ENCODE results near the gene GART.
A peak's percentile ranks its signal among the peaks of the same experiment; 100 is the strongest.

GART gene

GRCh38 chr21:33491373-33492102 lies 50.4 kb downstream of the GART start, which contains the start of gene DNAJC28:
DNAJC28 (minus strand) TSS chr21:33491716; CDS start chr21:33489393, 2,323 bp downstream.
- in situ Hi-C loops (cut with HindIII; ENCODE audit: low sequenced_read_pairs): no loop called here
- H3K4me3 ChIP-seq (ENCODE audit: low read depth, low read length): peak within 1 kb of the TSS; percentile 83
- TF ChIP-seq CTCF (IDR thresholded peaks at IDR 0.05; ENCODE audit: low read depth, low read length, missing control alignments): no peak
- DNase-seq (ENCODE audit: low read depth): peak; percentile 83

- in situ Hi-C loops (cut with HindIII; ENCODE audit: low sequenced_read_pairs): no loop called here
- no peak for DNase-seq (ENCODE audit: low read depth)
- no peak for TF ChIP-seq CTCF (IDR thresholded peaks at IDR 0.05; ENCODE audit: low read depth, low read length, missing control alignments)
- H3K4me3 ChIP-seq (ENCODE audit: low read depth, low read length): peak overlapping the region; percentile 83
Observed at GRCh38 chr21:33490991-33491372, 50.9 kb downstream of the GART start.

- DNase-seq (ENCODE audit: low read depth): no peak
- in situ Hi-C loops (cut with HindIII; ENCODE audit: low sequenced_read_pairs): no loop called here
- no peak for TF ChIP-seq CTCF (IDR thresholded peaks at IDR 0.05; ENCODE audit: low read depth, low read length, missing control alignments)
- H3K4me3 ChIP-seq (ENCODE audit: low read depth, low read length): no peak overlapping the region
Observed at GRCh38 chr21:33488936-33489335, 53.0 kb downstream of the GART start.

GRCh38 chr21:33487996-33488395 lies 53.9 kb downstream of the GART start:
- no peak for TF ChIP-seq CTCF (IDR thresholded peaks at IDR 0.05; ENCODE audit: low read depth, low read length, missing control alignments)
- no peak overlapping the region for H3K4me3 ChIP-seq (ENCODE audit: low read depth, low read length)
- in situ Hi-C loops (cut with HindIII; ENCODE audit: low sequenced_read_pairs): no loop called here

GRCh38 chr21:33481314-33481943 lies 60.5 kb downstream of the GART start:
- no peak overlapping the region for H3K4me3 ChIP-seq (ENCODE audit: low read depth, low read length)
- DNase-seq (ENCODE audit: low read depth): no peak
- in situ Hi-C loops (cut with HindIII; ENCODE audit: low sequenced_read_pairs): no loop called here
- no peak for TF ChIP-seq CTCF (IDR thresholded peaks at IDR 0.05; ENCODE audit: low read depth, low read length, missing control alignments)

More at GRCh38 chr21:33487996-33488395, 53.9 kb downstream of the GART start:
- no peak for DNase-seq (ENCODE audit: low read depth)

- no peak for TF ChIP-seq CTCF (IDR thresholded peaks at IDR 0.05; ENCODE audit: low read depth, low read length, missing control alignments)
- no peak for DNase-seq (ENCODE audit: low read depth)
- in situ Hi-C loops (cut with HindIII; ENCODE audit: low sequenced_read_pairs): no loop called here
- H3K4me3 ChIP-seq (ENCODE audit: low read depth, low read length): peak overlapping the region; percentile 69
Observed at GRCh38 chr21:33480481-33481103, 61.3 kb downstream of the GART start.

All from astrocyte of the cerebellum (primary cell).